Gastroesophageal sphincter (tissue), 3 donors: ENCODE data around the gene PABPN1L.

ENCODE experiments used
- POLR2A ChIP-seq, 2 donors: fragments of 450-650 bp; IDR thresholded peaks; one replicate each; pipeline ENCODE4 v1.6.1; 2017; ENCODE audit warnings: antibody characterized with exemption in 2 of 2, mild to moderate bottlenecking in 2 of 2, moderate library complexity in 1 of 2
- TF ChIP-seq, protein P1 (sequence below), 4 experiments: fragments of 200-600 bp in 2 of 4; fragments of 450-650 bp in 2 of 4; sonication (generic) in 1 of 4; IDR thresholded peaks; one replicate each; pipeline ENCODE4 v1.5.1; 2017 to 2019; ENCODE audit warnings: antibody characterized with exemption in 4 of 4, mild to moderate bottlenecking in 2 of 4, moderate library complexity in 2 of 4

DNA sequence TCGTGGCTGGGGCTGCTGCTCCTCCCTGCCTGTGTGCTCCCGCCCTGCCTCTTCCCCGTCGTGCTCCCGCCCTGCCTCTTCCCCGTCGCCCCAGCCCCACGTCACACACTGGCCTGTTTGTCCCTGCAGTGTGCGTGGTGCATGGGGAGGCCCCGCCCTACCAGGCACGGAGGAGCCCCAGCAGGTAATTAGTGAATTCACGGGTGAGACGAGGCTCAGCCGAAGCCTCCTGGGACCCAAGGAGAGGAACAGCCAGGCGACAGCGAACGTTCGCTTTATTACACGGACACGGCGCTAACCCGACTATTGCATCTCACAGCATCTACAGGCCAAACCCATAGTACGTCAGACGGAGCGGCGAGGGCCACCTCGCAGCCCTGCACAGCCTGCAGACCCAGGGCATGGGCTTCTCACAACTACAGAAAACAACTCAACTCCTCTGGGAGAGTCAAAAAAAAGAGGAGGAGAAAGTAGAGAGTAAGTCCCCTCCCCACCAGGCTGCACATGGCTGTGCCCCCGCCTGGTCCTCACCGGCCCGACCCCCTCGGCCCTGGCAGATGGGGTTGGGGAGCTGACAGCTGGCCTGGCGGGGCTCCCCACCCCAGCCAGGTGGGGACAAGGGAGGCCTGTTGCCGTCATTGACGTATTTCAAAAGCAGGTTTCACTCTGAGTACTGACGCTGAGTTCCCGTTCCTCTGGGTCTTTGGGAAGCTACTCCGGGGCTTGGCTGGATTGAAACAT lies 4.3 kb upstream of the PABPN1L start:
- TF ChIP-seq, protein P1, sequence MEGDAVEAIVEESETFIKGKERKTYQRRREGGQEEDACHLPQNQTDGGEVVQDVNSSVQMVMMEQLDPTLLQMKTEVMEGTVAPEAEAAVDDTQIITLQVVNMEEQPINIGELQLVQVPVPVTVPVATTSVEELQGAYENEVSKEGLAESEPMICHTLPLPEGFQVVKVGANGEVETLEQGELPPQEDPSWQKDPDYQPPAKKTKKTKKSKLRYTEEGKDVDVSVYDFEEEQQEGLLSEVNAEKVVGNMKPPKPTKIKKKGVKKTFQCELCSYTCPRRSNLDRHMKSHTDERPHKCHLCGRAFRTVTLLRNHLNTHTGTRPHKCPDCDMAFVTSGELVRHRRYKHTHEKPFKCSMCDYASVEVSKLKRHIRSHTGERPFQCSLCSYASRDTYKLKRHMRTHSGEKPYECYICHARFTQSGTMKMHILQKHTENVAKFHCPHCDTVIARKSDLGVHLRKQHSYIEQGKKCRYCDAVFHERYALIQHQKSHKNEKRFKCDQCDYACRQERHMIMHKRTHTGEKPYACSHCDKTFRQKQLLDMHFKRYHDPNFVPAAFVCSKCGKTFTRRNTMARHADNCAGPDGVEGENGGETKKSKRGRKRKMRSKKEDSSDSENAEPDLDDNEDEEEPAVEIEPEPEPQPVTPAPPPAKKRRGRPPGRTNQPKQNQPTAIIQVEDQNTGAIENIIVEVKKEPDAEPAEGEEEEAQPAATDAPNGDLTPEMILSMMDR (IDR thresholded peaks at IDR 0.05): no peak
- TF ChIP-seq POLR2A (IDR thresholded peaks at IDR 0.05): no peak
